GM12878 (cell line): ENCODE measurements around the gene SLC17A7. TPM values are rescaled to one million over a fixed set of nuclear protein-coding genes. Genes with fewer than 3 reads are reported as not detected.

ENCODE experiments used
- ATF2 ChIP-seq: IDR thresholded peaks from 2 replicates; pipeline ENCODE4 v1.6.1; 2012; ENCODE audit warnings: low read length, inconsistent platforms
- ATF3 ChIP-seq: IDR thresholded peaks from 2 replicates; pipeline ENCODE4 v1.6.1; 2011; ENCODE audit warnings: low read depth, mild to moderate bottlenecking, low read length, moderate library complexity, borderline replicate concordance; ENCODE audit errors: extremely low read depth
- BACH1 ChIP-seq: fragments of 450-650 bp; IDR thresholded peaks from 2 replicates; pipeline ENCODE4 v1.6.1; 2017; ENCODE audit warnings: mild to moderate bottlenecking, borderline replicate concordance
- CEBPZ ChIP-seq: fragments of 150-350 bp; IDR thresholded peaks from 2 replicates; pipeline ENCODE4 v1.6.1; 2016; ENCODE audit warnings: low read depth, low read length
- CHD1 ChIP-seq: IDR thresholded peaks from 2 replicates; pipeline ENCODE4 v1.6.1; 2012; ENCODE audit warnings: low read depth, low read length, improper control_type of control experiment
- CREB1 ChIP-seq: IDR thresholded peaks from 2 replicates; pipeline ENCODE4 v1.6.1; 2012; ENCODE audit warnings: low read depth, mild to moderate bottlenecking, inconsistent platforms
- ELK1 ChIP-seq: IDR thresholded peaks from 2 replicates; pipeline ENCODE4 v1.6.1; 2012; ENCODE audit warnings: low read depth, low read length, improper control_type of control experiment
- HDAC6 ChIP-seq: fragments of 200-600 bp; sonication (generic); IDR thresholded peaks from one replicate; pipeline ENCODE4 v1.8.0; 2017; ENCODE audit warnings: antibody characterized with exemption; ENCODE audit not compliant: unreplicated experiment
- HDGF ChIP-seq: fragments of 450-650 bp; IDR thresholded peaks from 2 replicates; pipeline ENCODE4 v1.6.1; 2016; ENCODE audit warnings: antibody characterized with exemption
- KLF5 ChIP-seq: fragments of 450-650 bp; IDR thresholded peaks from 2 replicates; pipeline ENCODE4 v1.6.1; 2014; ENCODE audit warnings: mild to moderate bottlenecking; ENCODE audit not compliant: partially characterized antibody
- NFIC ChIP-seq: IDR thresholded peaks from 2 replicates; pipeline ENCODE4 v1.6.1; 2012; ENCODE audit warnings: low read depth, mild to moderate bottlenecking, inconsistent platforms, low read length, moderate library complexity
- NR2C1 ChIP-seq: fragments of 450-650 bp; IDR thresholded peaks from 2 replicates; pipeline ENCODE4 v1.6.1; 2017; ENCODE audit warnings: antibody characterized with exemption, mild to moderate bottlenecking, moderate library complexity
- PML ChIP-seq: IDR thresholded peaks from 2 replicates; pipeline ENCODE4 v1.6.1; 2012; ENCODE audit warnings: low read length, inconsistent platforms
- POU2F2 ChIP-seq: IDR thresholded peaks from 3 replicates; pipeline ENCODE4 v1.6.1; 2011; ENCODE audit warnings: low read depth, mild to moderate bottlenecking, low read length, borderline replicate concordance
- SKIL ChIP-seq: fragments of 450-650 bp; IDR thresholded peaks from 2 replicates; pipeline ENCODE4 v1.6.1; 2017; ENCODE audit warnings: mild to moderate bottlenecking, low read depth, inconsistent platforms; ENCODE audit not compliant: poor library complexity, severe bottlenecking
- SMARCA5 ChIP-seq: fragments of 450-650 bp; IDR thresholded peaks from 2 replicates; pipeline ENCODE4 v1.6.1; 2017; ENCODE audit warnings: mild to moderate bottlenecking
- SRF ChIP-seq, 2 experiments: IDR thresholded peaks; 2 replicates each; pipeline ENCODE4 v1.6.1; 2011; ENCODE audit warnings: low read depth in 2 of 2, low read length in 2 of 2, mild to moderate bottlenecking in 1 of 2, moderate library complexity in 1 of 2
- TBL1XR1 ChIP-seq: IDR thresholded peaks from 2 replicates; pipeline ENCODE4 v1.6.1; 2012; ENCODE audit warnings: low read depth, low read length, improper control_type of control experiment
- USF1 ChIP-seq: IDR thresholded peaks from 2 replicates; pipeline ENCODE4 v1.6.1; 2011; ENCODE audit warnings: borderline replicate concordance, low read depth, mild to moderate bottlenecking, moderate library complexity, mixed read lengths, low read length; ENCODE audit not compliant: insufficient read depth; ENCODE audit errors: extremely low read length
- ZNF622 ChIP-seq: fragments of 450-650 bp; IDR thresholded peaks from 2 replicates; pipeline ENCODE4 v1.6.1; 2017; ENCODE audit warnings: mild to moderate bottlenecking, inconsistent platforms
- polyA plus RNA-seq, 11 experiments: library from polyadenylated mRNA; depleted of rRNA in 4 of 11; unstranded in 6 of 11; stranded (reverse) in 5 of 11; fragments of >200 nt; fragmentation: Nextera tagmentation in 4 of 11; fragmentation: Illumina TruSeq in 1 of 11; extraction: Ambion mirVana in 4 of 11; extraction: Trizol in 1 of 11; gene quantifications; 1 replicate in 1 of 11; 2 replicates in 10 of 11; pipeline versions ENCODE4 v1.2.1 to v1.2.3, GENCODE V29; 2011 to 2016; ENCODE audit warnings: inconsistent platforms in 2 of 11, missing spikeins in 2 of 11, low read depth in 1 of 11
- total RNA-seq, 4 experiments: library from RNA; depleted of rRNA in 3 of 4; stranded (reverse); fragments of >200 nt in 3 of 4; fragmentation: Illumina TruSeq in 1 of 4; extraction: Trizol in 1 of 4; gene quantifications; 2 replicates each; pipeline versions ENCODE4 v1.2.1 to v1.2.3, GENCODE V29; 2013 to 2021

The SLC17A7 gene
- total and polyA plus RNA-seq, 10 of the 15 experiments (the other 5 are each of a cell fraction or from before 2014, with no cell fraction given), result 0.03 to 0.24 (median 0.06) TPM; not detected in 6

GRCh38 chr19:49487277-49488045, 46.1 kb upstream of the SLC17A7 start, which contains the start of gene RPL13A (continued):
- TF ChIP-seq USF1 (peak; percentile 97), BACH1 (peak; percentile 69; the same call in 1 of the 2 replicates), TBL1XR1 (0 out of 2 replicates have a peak, but pooled peaks have one; percentile 37), POU2F2 (peak; percentile 98), ZNF622 (no peak), CHD1 (peak; percentile 93; the same call in 1 of the 2 replicates), HDAC6 (peak; percentile 93), ATF2 (no peak; the same call in 1 of the 2 replicates), ATF3 (peak; percentile 84; the same call in 1 of the 2 replicates), KLF5 (peak; percentile 88), SMARCA5 (no peak), ELK1 (peak; percentile 73), SRF (IDR thresholded peaks at IDR 0.05; ENCODE audit: low read depth in 2 of 2, low read length in 2 of 2) (no peak), NR2C1 (peak; percentile 89), CEBPZ (0 out of 2 replicates have a peak, but pooled peaks have one; percentile 31), CREB1 (peak; percentile 98), SKIL (no peak), PML (peak; percentile 99), NFIC (peak; percentile 28; the same call in 1 of the 2 replicates), HDGF (peak; percentile 86)
